Measurements from ENCODE around the gene SPDYE2. TPM values are rescaled to one million over a fixed set of nuclear protein-coding genes. Genes with fewer than 3 reads are reported as not detected.
A peak's percentile ranks its signal among the peaks of the same experiment; 100 is the strongest.
"Not testable (repeated sequence)": the region's sequence is repeated elsewhere in the genome, so short reads cannot be mapped to it uniquely, and the experiment has no call there.

The SPDYE2 gene, protein sequence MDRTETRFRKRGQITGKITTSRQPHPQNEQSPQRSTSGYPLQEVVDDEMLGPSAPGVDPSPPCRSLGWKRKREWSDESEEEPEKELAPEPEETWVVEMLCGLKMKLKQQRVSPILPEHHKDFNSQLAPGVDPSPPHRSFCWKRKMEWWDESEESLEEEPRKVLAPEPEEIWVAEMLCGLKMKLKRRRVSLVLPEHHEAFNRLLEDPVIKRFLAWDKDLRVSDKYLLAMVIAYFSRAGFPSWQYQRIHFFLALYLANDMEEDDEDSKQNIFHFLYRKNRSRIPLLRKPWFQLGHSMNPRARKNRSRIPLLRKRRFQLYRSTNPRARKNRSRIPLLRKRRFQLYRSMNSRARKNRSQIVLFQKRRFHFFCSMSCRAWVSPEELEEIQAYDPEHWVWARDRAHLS
- total RNA-seq (ENCODE audit: low replicate concordance): not detected in 2 replicates
- long read RNA-seq: 0 reads

DNA sequence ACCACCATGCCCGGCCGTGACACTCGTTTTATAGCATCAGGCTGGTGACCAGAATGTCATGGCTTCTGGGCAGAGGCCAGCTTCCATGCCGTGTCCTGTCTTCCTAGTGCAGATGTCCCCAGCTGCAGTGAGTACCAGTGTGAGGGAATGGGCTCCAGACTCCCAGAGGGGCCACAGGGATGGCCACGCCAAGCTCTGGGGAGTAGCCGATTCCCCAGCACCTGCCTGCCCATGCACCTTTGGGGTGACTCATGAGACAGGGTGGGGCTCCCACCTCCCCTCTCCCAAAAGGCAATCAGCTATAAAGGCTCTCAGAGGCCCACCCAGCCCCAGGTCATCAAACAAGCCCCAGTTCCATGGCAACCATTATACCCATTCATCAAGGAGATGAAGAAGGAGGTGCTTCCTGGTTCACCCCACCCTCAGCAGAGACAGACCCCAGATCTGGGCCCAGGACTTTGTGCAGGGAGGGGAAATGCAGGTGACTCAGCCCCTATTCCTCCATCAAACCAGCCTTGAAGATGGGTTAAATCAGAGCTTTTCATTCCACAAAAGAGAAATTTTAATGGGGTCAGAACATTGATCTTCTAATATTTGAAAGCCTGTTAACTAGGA, at the start of gene SPDYE2:
TSS of gene SPDYE2 (plus strand) at position 419 of the 615 bp plus-strand sequence. CDS start 2,030 bp downstream, outside the sequence.
- not testable (repeated sequence) for H3K27me3 Mint-ChIP-seq; DNase-seq (ENCODE audit: extremely low spot score, unreplicated experiment); H3K4me1 Mint-ChIP-seq (ENCODE audit: unreplicated experiment); H3K9me3 Mint-ChIP-seq; H3K4me3 Mint-ChIP-seq; H3K36me3 Mint-ChIP-seq; H3K27ac Mint-ChIP-seq

DNA sequence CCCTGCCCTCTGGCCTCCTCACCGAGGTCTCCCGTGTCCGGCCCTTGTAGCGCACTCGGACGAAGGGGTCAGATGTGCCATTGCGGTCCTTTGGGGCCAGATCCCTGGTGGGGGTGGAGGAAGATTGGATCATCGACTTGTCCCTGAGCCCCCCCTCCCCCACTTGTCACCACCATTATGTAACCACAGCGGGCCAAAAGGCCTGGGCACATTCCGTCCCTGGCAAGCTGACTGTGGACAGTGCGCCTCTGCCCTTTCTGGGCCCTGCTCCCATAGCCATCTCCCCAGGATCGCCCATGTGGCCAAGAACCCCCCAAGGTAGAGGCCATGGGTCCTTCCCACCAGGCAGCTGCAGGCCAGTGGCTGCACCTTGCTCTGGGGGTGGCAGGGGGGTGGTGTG, 47.9 kb upstream of the SPDYE2 start:
- not testable (repeated sequence) for H3K4me1 Mint-ChIP-seq (ENCODE audit: unreplicated experiment); DNase-seq (ENCODE audit: extremely low spot score, unreplicated experiment)

DNA sequence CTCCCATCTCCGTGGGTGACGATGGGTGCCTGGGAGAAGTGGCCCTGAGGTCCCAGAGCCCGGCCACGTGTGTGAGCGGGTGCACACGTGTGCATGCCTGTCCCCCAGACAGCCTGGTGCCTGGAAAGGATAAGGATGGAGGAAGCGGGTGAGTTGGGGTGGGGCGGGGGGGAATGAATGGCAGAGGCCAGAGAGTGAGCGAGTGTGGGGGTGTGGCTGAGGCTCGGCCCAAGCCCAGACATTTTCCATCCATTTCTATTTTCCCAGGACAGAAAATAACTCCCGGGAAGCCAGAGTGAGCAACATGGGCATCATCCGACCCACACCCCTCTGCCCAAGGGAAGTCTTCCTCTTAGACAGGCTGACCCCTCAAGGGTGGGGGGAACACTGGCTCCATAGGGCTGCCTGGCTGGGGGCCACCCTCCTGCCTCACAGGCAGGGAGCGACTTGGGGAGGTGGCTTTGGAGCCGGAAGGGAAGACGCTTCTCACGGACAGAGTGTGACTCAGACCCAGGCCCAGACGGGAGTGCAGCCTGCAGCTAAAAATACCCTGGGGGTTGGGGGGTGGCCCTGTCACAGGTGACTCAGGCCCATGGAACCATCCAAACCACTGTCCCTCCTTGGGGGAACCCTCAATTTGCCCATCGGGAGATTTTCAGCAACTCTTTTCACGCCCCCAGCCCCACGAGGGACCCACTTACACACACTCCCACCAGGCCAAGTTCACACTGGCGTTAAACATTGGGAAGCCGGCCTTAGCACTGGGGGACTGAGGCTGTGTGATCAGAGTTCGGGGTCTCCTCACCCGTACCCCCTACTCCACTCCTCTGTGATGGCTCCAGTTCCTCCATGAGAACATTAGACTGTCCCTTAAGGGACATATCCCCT, 45.5 kb upstream of the SPDYE2 start:
- DNase-seq (ENCODE audit: extremely low spot score, unreplicated experiment); H3K9me3 Mint-ChIP-seq; H3K36me3 Mint-ChIP-seq; H3K27ac Mint-ChIP-seq; H3K4me3 Mint-ChIP-seq; H3K4me1 Mint-ChIP-seq (ENCODE audit: unreplicated experiment); H3K27me3 Mint-ChIP-seq: not testable (repeated sequence)

More for the DNA sequence above, 47.9 kb upstream of the SPDYE2 start:
- not testable (repeated sequence) for H3K36me3 Mint-ChIP-seq, H3K4me3 Mint-ChIP-seq, H3K9me3 Mint-ChIP-seq, H3K27ac Mint-ChIP-seq, H3K27me3 Mint-ChIP-seq

DNA sequence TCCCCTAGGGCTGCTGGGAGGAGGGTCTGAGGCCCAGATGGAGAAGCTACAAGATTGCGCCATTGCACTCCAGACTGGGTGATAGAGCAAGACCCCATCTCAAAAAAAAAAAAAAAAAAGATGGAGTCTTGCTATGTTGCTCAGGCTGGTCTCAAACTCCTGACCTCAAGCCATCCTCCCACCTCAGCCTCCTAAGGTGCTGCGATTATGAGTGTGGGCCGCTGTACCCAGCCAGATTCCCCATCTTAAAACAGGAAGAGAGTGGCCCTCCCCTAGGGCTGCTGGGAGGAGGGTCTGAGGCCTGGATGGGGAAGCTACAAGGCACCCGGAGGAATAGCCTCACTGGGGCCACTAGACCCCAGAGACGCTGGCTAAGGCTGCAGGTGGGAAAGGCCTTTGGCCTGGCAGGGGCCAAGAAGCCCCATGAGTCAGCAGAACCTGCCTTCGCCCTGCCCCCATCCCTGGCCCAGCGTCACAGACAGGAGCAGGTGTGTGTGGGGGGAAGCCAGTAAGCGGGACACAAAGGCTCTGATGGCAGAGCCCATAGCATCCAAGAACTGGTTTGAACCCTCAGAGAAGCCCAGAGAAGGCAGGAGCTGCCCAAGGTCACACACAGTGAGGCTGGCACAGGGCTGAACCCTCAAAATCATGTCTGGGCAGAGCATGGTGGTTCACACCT, 43.5 kb upstream of the SPDYE2 start:
- H3K9me3 Mint-ChIP-seq; H3K36me3 Mint-ChIP-seq; H3K27me3 Mint-ChIP-seq; H3K27ac Mint-ChIP-seq; H3K4me3 Mint-ChIP-seq; H3K4me1 Mint-ChIP-seq (ENCODE audit: unreplicated experiment); DNase-seq (ENCODE audit: extremely low spot score, unreplicated experiment): not testable (repeated sequence)

DNA sequence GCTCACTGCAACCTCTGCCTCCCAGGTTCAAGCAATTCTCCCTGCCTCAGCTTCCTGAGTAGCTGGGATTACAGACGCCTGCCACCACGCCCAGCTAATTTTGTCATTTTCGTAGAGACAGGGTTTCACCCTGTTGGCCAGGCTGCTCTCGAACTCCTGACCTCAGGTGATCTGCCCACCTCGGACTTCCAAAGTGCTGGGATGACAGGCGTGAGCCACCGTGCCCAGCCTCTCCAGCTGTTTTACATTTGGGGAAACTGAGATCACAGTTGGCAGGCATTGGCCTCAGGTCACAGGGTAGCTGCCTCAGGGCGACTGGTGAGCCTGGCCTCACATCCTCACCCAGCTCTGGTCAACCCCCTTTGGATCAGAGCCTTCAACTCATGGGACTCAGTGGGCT, 40.5 kb upstream of the SPDYE2 start:
- not testable (repeated sequence) for H3K9me3 Mint-ChIP-seq, H3K27me3 Mint-ChIP-seq

DNA sequence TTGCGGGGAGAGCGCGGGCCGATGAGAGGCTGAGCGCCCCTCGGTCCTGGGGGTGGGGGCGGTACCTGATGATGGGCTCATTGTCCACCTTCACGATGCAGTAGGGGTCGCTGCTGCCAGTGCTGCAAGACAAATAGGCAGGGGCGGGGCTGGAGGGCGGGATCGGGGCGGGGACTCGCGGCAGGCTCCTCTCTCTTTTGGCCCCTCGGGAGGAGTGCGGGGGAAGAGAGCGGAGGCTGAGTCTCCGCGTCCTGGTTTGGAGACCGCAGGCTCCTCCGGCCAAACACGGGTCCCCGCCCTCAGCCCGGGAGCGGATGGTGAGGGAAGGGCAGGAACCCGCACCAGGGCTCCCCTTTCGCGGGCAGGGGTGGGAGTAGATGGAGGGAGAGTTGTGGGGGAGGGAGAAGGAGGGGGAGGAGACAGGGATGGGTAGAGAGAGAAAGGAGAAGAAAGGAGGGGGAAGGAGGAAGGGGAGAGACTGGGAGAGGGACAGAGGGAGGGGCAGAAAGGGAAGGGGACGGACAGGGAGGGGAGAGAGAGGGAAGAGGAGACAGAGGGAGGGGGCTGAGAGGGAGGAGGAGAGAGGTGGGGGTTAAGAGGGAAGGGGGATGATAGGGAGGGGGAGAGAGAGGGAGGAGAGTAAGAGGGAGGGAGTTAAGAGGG, 39.0 kb upstream of the SPDYE2 start:
- not testable (repeated sequence) for H3K27ac Mint-ChIP-seq; H3K4me3 Mint-ChIP-seq; H3K9me3 Mint-ChIP-seq; DNase-seq (ENCODE audit: extremely low spot score, unreplicated experiment); H3K4me1 Mint-ChIP-seq (ENCODE audit: unreplicated experiment); H3K36me3 Mint-ChIP-seq; H3K27me3 Mint-ChIP-seq

More for the DNA sequence above, 40.5 kb upstream of the SPDYE2 start:
- H3K36me3 Mint-ChIP-seq; H3K27ac Mint-ChIP-seq; H3K4me1 Mint-ChIP-seq (ENCODE audit: unreplicated experiment); DNase-seq (ENCODE audit: extremely low spot score, unreplicated experiment); H3K4me3 Mint-ChIP-seq: not testable (repeated sequence)

DNA sequence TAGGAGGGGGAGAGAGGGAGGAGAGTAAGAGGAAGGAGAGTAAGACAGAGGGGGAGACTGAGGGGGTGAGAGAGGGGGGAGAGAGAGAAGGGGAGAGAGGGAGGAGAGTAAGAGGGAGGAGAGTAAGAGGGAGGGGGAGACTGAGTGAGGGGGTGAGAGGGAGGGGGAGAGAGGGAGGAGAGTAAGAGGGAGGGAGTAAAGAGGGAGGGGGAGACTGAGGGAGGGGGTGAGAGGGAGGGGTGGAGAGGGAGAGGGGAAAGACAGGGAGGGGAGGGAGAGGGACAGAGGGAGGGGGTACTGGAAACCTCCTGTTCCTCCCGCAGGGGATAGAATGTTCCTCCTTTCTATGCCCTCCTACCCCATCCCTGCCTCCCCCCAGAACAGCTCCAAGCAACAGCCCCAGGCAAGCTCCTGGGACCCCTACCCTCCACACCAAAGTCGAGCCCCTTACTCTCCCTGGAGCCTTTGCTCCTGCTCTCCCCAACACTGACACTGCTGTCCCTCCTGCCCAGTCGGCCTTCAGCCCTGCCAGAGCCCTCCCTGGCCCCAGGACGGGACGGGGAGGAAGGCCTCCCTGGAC, 38.3 kb upstream of the SPDYE2 start:
- not testable (repeated sequence) for H3K27me3 Mint-ChIP-seq; H3K27ac Mint-ChIP-seq; H3K4me1 Mint-ChIP-seq (ENCODE audit: unreplicated experiment); H3K9me3 Mint-ChIP-seq; H3K36me3 Mint-ChIP-seq; DNase-seq (ENCODE audit: extremely low spot score, unreplicated experiment); H3K4me3 Mint-ChIP-seq

DNA sequence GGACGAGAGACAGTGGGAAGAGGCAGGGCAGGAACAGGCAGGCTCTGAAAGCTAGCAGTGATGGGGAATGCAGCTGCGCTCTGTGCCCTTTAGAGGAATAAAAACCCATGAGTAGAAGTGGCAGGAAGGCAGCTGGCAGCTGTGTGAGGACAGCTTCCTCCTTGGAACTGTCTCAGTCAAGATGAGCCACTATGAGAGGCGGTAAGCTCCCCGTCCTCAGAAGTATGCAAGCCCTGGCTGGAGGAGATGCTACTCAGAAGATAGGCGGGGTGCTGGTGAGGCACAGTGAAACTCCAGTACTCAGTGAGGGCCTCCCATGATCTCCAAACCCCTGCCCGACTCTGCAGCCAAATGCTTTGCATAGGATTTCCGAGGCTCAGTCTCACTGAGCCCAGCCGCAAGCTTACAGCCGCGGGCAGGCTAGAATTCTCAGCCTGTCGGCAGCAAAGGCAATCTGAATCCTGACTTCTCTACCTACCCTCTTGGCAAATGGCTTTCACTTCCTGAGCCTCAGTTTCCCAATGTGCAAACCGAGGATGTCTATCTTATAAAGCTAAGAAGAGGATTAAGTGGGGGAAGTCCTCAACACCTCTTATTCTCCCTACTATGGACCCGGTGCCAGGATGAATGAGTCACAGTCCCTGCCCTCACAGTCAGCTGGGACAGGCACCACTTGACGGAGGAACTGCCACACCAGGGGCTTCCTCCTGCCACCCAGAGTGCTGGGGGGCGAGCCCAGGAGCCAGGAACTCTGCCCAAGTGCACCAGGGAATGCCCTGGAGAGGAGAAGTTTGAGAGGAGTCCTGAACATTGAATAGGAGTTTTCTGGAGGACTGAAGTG, 35.9 kb upstream of the SPDYE2 start:
- H3K4me3 Mint-ChIP-seq; DNase-seq (ENCODE audit: extremely low spot score, unreplicated experiment); H3K27me3 Mint-ChIP-seq; H3K9me3 Mint-ChIP-seq; H3K4me1 Mint-ChIP-seq (ENCODE audit: unreplicated experiment); H3K27ac Mint-ChIP-seq; H3K36me3 Mint-ChIP-seq: not testable (repeated sequence)

DNA sequence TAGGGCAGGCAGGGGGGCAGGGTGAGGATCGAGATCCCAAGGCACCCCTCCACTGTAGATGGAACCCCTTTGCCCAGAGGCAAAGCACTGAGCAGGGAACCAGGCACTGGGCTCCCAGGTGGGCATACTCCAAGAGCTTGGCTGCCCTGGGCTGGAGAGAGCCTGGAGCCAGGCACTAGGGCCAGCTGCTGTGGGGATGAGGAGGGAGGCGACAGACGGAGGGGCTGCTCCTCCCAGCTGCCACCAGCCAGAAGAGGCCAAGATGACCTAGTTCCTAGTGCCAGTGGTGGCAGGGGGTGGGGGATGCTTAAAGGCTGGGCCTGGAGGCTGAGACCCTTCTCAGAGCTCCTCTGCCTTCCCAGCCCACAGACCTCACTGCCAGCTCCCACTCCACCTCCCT, 35.1 kb upstream of the SPDYE2 start:
- H3K27ac Mint-ChIP-seq; DNase-seq (ENCODE audit: extremely low spot score, unreplicated experiment); H3K4me3 Mint-ChIP-seq; H3K27me3 Mint-ChIP-seq; H3K9me3 Mint-ChIP-seq; H3K4me1 Mint-ChIP-seq (ENCODE audit: unreplicated experiment); H3K36me3 Mint-ChIP-seq: not testable (repeated sequence)

DNA sequence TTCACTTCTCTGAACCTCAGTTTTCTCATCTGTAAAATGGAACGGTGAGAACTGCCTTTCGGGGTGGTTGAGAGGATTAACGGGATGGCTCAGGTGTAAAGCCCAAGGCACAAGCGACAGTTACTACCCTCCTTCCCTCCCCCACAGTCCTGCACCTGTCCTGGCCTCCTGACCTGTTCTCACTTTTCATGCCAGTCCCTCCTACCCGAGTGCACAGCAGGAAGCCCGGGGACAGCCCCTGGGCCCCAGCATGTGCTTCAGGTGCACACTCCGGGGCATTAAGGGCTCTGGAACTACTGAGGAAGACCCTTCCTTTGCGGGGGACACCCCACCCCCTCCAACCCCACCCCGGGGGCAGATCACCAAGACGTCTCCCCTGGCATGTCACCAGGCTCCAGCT, 34.1 kb upstream of the SPDYE2 start:
- H3K36me3 Mint-ChIP-seq; DNase-seq (ENCODE audit: extremely low spot score, unreplicated experiment); H3K27ac Mint-ChIP-seq; H3K4me3 Mint-ChIP-seq; H3K4me1 Mint-ChIP-seq (ENCODE audit: unreplicated experiment); H3K27me3 Mint-ChIP-seq; H3K9me3 Mint-ChIP-seq: not testable (repeated sequence)

DNA sequence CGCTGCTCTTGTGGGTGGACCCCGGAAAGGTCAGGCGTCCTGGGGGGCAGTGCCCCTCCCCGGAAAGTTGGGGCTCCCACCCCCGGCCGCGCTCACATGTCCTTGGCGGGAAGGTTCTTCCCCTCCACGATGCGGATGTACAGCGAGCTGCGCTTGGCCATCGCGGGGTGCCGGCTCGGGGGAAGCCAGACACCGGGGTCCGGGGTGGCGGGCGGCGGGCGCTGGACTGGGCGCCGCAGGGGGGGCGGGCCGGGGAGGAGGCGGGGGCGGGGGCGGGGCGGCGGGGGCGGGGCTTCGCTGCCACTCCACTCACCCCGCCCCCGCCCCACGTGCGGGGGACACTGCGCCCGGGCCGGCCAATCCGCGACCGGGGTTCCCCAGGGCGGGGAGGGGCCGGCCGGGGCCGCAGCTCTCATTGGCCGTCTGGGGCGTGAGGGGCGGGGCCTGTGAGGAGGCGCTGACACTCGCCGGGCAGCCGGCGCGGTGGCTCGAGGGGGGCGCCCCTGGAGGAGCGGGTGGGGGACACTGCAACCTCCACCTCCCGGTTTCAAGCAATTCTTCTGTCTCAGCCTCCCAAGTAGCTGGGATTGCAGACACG, 33.4 kb upstream of the SPDYE2 start, which contains the start of gene RASA4B:
TSS of gene RASA4B (minus strand) at position 228 of the 598 bp plus-strand sequence. CDS start at position 161, 67 bp downstream.
- not testable (repeated sequence) for H3K9me3 Mint-ChIP-seq; H3K36me3 Mint-ChIP-seq; H3K4me1 Mint-ChIP-seq (ENCODE audit: unreplicated experiment); H3K27ac Mint-ChIP-seq; H3K27me3 Mint-ChIP-seq; DNase-seq (ENCODE audit: extremely low spot score, unreplicated experiment)
- peak within 1 kb of the TSS; percentile 45 for H3K4me3 Mint-ChIP-seq

DNA sequence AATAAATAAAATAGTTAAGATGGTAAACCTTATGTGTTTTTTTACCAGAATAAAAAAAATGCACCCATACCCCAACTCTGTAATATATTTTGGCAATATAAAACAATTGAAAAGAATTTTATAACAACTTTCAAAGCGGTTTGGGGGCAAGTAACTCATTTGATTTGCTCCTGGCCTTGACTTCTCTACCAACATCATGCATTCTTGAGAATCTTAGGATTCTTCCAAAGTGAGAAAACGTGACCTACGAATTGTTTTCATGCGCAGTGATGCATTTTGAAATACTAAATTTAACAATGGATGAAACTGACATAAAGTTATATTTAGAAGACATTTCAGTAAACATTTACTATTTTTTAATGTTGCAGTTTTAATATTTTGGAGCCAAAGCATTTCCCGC, 30.2 kb upstream of the SPDYE2 start:
- H3K27ac Mint-ChIP-seq; DNase-seq (ENCODE audit: extremely low spot score, unreplicated experiment); H3K4me1 Mint-ChIP-seq (ENCODE audit: unreplicated experiment); H3K9me3 Mint-ChIP-seq; H3K4me3 Mint-ChIP-seq; H3K36me3 Mint-ChIP-seq; H3K27me3 Mint-ChIP-seq: not testable (repeated sequence)
